C4-2B (cell line): ENCODE data around the gene LDLRAD3.
"Not testable (repeated sequence)": the region's sequence is repeated elsewhere in the genome, so short reads cannot be mapped to it uniquely, and the experiment has no call there.

Source experiments
- H3K27ac ChIP-seq: fragments of 450-650 bp; 2 replicates; pipeline ENCODE4 v1.5.1; 2017
- ZFX ChIP-seq: fragments of 450-650 bp; IDR thresholded peaks from 2 replicates; pipeline ENCODE4 v1.6.1; 2017
- TF ChIP-seq, protein P1 (sequence below): fragments of 450-650 bp; conservative IDR thresholded peaks from 2 replicates; pipeline ENCODE4 v1.5.1; 2017; ENCODE audit warnings: mild to moderate bottlenecking

LDLRAD3 gene

DNA sequence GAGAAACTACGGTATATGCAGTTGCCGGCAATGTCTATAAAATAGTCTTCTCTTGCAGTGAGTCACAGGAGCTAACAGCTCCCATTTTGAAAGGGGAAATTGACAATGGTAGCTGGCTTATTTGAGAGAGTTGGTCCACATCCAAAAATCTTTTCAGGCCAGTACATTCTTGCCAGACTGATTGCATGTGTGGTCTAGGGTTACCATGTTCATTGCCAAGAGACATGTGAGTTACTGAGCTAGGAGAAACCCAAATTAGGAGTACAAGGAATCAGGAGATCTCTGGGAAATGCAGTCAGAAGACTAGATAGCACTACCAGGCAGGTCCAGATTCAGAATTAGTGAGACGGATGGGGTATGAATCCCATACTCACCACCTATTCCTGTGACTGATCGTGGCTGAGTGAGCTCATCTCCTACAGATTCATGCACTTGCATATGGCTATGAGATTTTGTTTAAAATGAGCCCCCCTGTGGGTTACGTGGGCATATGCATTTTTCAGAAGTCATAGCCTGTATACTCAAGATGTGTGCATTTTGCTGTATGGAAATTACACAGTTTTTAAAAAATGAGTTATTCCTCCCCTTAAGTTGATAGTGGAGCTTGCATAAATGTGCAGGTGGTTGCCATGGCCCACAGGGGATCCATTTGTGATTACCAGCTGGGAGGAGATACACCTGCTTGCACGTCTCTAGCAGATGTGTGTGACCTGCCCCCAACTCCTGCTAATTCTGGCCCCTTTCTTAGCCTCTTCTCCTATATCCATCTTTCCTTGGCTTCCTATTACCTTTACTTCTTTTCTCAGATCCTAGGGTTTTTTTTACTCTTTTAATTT, 242.7 kb downstream of the LDLRAD3 start:
- H3K27ac ChIP-seq, result no peak overlapping the region
- TF ChIP-seq, protein P1, sequence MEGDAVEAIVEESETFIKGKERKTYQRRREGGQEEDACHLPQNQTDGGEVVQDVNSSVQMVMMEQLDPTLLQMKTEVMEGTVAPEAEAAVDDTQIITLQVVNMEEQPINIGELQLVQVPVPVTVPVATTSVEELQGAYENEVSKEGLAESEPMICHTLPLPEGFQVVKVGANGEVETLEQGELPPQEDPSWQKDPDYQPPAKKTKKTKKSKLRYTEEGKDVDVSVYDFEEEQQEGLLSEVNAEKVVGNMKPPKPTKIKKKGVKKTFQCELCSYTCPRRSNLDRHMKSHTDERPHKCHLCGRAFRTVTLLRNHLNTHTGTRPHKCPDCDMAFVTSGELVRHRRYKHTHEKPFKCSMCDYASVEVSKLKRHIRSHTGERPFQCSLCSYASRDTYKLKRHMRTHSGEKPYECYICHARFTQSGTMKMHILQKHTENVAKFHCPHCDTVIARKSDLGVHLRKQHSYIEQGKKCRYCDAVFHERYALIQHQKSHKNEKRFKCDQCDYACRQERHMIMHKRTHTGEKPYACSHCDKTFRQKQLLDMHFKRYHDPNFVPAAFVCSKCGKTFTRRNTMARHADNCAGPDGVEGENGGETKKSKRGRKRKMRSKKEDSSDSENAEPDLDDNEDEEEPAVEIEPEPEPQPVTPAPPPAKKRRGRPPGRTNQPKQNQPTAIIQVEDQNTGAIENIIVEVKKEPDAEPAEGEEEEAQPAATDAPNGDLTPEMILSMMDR, result no peak
- no peak for TF ChIP-seq ZFX

DNA sequence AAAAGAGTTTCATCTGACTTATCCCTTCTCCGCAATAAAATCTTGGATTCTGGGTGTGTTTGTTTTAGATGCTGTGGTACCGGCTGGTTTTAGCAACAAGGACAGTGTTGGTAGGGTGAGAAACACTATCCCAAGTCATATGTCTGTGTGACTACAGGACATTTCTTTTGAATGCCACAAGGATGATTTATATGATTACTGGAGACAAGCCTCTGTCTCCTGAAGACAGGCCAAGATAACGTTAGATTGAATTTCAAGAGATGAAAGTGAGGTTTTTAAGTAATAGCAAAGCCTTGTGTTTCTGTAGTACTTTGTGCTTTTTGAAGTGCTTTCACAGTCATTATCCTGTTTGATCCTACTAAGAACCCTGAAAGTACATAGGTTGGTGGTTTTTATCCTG, 243.8 kb downstream of the LDLRAD3 start:
- TF ChIP-seq, protein P1, result no peak
- no peak for TF ChIP-seq ZFX
- no peak overlapping the region for H3K27ac ChIP-seq

DNA sequence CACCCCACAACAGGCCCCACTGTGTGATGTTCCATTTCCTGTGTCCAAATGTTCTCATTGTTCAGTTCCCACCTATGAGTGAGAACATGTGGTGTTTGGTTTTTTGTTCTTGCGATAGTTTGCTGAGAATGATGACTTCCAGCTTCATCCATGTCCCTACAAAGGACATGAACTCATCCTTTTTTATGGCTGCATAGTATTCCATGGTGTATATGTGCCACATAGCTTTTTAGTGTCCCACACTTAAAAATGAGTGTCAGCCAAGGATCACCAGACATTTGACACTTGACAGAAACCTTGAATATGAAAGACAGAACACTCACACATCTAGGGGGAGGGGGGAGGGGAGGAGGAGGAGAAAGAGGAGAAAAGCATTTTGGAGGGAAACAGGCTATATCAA, 245.9 kb downstream of the LDLRAD3 start:
- not testable (repeated sequence) for H3K27ac ChIP-seq

DNA sequence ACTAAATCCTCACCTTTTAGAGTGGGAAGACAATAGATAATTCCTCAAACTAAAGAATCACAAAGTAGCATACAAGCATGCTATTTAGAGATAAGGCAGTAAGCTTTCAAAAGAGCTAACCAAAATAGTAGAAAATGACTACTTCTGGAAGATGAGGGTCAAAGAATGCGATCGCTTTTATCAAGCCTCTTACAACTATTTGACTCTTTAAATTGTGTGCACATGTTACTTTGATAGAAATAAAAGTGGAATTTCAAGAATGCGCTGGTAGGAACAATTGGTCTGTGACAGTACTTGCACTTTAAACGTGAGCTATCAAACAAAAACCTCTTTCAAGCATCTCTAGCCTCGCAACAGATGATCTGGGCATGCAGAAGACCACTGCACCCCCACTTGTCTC, 248.1 kb downstream of the LDLRAD3 start:
- TF ChIP-seq ZFX, result no peak
- TF ChIP-seq, protein P1, result no peak
- H3K27ac ChIP-seq, result no peak overlapping the region

DNA sequence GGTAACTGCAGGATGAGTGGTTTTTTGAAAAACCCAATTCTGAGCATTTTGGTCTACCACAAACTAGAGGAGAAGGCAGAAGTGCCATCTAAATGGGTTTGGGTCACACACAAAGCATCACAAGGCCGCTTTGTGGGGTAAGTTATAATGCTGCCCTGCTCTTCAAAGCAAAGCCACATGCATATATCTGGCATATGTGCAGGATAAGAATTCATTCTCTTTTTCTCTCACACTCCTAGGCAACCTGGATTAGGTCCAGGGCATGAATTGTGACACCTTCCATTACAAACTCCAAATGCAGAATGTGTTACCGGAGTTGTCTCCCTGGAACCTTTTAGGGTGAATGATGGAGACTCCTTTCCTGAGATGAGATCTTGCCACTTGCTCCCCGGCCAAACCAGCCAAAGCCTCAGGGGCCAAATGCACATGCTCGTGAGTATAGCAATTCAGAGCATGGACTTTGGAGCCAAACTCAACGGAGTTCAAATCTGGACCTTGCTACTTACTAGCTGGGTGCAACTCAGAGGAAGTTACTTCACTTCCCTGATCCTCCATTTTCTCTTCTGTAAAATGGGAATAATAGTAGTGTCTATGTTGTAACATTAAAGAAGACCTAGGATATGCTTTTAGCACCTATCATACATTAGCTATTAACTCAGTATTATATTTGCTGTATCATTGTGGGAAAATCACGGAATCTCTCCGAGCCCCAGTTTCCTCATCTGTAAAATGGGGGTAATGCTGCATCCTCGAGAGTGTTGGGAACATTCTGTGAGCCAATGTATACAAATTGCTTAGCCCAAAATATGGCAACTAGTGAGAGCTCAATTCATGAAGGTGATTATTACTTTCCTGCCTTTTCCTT, 248.8 kb downstream of the LDLRAD3 start:
- no peak overlapping the region for H3K27ac ChIP-seq
- TF ChIP-seq ZFX, result no peak
- TF ChIP-seq, protein P1, result no peak

DNA sequence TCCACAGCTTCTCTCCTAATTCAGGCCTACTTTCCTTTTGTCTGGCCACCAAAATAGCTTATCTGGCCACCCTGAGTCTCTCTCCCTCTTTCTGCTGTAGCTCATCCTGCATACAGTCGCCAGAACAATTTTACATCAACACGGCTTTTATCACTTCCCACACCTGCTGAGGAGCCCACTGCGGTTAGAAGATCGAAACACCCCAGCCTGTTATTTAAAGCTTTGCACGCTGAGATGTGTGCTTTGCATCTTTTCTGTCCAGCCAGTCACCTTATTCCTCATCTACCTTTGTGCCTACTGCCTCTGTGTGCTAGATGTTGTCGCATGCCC, 249.4 kb downstream of the LDLRAD3 start:
- TF ChIP-seq, protein P1, result no peak
- TF ChIP-seq ZFX, result no peak
- H3K27ac ChIP-seq, result no peak overlapping the region

DNA sequence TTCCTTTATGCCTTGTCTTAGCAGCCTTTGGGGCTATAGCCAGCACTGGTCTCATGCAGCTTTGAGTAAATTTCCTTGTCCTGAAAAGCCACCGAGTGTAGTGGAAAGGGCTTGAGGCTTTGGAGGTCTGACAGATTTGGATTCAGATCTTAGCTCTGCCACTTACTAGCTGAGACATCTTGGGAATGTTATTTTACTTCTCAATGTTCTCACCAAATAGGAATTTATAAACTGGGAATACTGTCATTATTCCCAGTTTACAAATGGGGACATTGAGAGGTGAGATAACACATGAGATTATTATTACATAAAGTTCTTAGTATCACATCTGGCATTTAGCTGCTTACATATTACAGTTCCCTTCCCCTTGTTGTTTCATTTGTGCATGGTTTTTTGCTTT, 249.9 kb downstream of the LDLRAD3 start:
- no peak overlapping the region for H3K27ac ChIP-seq

More for the DNA sequence above, 249.9 kb downstream of the LDLRAD3 start:
- no peak for TF ChIP-seq ZFX
- TF ChIP-seq, protein P1, result no peak
